Germinal center (tissue), 1 donor: ENCODE measurements around the gene MAP3K12.

ENCODE experiments used
- DNase-seq: peaks from one replicate; pipeline ENCODE4 v3.0.0; 2012; ENCODE audit warnings: mixed read lengths, low spot score

Gene MAP3K12

GRCh38 chr12:53508534-53509170 lies 9.4 kb upstream of the MAP3K12 start:
- DNase-seq, result peak; percentile 82

- no peak for DNase-seq
Observed at GRCh38 chr12:53507603-53507885, 8.3 kb upstream of the MAP3K12 start.

- DNase-seq, result no peak
Observed at GRCh38 chr12:53506881-53507602, 7.8 kb upstream of the MAP3K12 start, which contains the start of gene NPFF. TSS of gene NPFF (minus strand) at chr12:53507484. CDS start at chr12:53507474, 10 bp downstream.

DNA sequence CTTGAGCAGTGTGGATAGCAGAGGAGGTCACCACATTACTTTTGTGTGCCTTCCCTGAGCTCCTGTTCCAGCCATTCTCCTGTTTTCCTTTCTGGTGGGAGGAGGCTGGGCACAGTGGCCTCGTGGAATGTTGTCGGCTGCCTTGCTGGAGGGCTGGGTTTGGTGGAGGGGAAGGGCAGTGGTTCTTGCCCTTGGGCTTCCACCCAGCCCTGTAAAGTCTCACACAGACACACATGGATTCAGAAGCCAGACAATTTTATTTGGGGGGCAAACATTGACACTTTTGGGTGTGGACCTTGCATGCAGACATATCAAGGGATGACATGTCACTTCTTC lies 7.2 kb upstream of the MAP3K12 start:
- no peak for DNase-seq

DNA sequence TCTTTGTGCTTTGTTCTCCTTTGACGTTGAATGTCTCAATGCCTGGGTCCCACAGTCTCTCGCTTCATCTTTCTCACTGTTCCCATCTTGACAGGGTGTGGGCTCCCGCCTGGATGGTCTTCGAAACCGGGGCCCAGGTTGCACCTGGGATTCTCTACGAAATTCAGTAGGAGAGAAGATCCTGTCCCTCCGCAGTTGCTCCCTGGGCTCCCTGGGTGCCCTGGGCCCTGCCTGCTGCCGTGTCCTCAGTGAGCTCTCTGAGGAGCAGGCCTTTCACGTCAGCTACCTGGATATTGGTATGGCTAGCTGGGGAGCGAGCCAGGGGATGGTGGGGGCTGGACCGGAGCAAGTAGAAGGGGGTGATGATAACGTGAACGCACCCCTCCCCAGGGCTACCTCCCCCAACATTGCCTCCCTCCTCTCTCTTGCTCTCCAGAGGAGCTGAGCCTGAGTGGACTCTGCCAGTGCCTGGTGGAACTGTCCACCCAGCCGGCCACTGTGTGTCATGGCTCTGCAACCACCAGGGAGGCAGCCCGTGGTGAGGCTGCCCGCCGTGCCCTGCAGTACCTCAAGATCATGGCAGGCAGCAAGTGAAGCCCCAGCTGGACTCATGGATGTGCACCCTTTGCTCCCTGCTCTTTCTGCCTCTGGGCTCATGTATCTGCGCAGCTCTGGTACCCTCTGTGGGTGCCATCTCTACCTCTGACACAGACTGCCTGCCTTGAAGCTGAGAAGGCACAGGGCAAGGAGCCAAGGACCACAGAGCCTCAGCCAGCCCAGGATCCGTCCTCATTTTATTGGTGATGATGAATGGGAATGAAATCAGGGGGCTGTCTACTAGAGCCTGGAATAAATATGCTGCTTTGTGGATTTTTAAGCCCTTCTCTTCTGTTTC lies 6.5 kb upstream of the MAP3K12 start:
- no peak for DNase-seq

GRCh38 chr12:53505086-53505485 lies 5.8 kb upstream of the MAP3K12 start:
- DNase-seq, result no peak

DNA sequence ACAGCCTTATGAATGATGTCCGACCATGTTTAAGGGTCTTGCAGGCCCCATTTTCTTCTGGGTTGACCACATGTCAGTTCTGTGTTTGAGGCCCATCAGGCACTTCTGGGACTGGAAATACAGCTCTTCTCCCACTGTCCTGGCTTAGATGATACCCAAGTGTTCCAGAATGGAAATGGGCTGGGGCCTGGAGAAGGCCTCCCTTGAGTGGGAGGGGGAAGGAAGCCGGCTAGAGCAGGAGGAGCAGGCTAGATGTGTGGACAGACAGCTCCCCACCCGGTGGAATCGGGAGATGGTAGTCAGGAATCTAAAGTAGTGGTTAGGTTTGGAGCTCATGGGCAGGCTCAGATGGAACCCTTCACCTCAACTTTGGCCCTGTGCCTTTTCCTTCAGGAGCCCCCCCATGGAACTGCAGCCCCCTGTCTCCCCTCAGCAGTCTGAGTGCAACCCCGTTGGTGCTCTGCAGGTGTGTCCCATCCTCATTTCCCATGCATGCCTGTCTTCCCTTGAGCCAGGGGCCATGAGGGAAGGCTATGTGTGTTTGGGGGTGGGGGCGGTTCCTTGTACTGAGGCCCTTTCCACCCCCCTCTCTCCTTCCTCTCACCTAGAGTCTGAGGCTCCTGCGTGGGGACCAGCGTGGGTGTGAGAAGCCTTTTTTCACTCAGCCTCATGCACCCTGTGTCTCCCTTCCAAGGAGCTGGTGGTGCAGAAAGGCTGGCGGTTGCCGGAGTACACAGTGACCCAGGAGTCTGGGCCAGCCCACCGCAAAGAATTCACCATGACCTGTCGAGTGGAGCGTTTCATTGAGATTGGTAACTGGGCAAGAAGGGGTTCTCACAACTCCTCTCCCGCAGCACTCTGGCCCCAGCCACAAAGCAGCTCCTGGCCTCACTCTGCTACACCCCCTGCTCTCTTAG lies 5.0 kb upstream of the MAP3K12 start:
- DNase-seq, result no peak

GRCh38 chr12:53502983-53503728 lies 3.9 kb upstream of the MAP3K12 start:
- no peak for DNase-seq

DNA sequence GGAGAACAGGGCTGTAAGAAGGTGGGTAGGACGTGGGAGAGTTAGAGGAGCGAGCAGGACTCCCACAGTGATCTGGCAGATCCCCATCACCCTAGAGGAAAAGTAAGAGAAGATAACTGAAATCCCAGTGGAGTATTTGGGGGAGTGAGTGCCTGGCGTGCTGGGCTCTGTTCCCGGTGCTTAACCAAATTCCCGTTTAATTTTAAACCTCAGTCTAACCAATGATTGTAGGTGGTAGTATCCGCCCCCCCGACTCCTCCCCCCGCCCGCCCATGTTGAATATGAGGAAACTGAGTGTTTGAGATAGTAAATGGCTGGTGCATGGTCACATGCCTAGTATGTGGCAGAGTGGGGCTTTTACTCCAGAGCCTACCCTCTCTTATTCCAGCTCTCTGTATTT lies 3.1 kb upstream of the MAP3K12 start:
- no peak for DNase-seq

DNA sequence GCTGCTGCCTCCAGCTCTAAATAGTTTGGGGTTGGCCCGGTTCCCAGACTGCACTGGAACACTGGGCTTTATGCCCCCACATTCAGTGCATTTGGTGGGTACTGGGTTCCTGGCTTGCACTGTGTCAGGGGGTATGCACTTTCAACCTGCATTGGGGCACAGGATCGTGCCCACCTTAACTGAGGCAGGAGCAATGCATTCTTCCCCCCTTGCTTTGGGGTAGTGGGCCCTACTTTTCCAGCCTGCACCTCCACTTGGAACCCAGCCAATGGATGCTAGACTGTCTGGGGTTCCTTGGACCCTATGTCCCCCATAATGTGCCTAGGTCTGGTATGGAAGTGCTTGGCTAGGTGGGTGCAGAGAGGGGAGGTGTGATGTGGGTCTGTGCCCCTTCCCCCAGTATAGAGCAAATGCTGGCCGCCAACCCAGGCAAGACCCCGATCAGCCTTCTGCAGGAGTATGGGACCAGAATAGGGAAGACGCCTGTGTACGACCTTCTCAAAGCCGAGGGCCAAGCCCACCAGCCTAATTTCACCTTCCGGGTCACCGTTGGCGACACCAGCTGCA lies 2.4 kb upstream of the MAP3K12 start:
- no peak for DNase-seq

DNA sequence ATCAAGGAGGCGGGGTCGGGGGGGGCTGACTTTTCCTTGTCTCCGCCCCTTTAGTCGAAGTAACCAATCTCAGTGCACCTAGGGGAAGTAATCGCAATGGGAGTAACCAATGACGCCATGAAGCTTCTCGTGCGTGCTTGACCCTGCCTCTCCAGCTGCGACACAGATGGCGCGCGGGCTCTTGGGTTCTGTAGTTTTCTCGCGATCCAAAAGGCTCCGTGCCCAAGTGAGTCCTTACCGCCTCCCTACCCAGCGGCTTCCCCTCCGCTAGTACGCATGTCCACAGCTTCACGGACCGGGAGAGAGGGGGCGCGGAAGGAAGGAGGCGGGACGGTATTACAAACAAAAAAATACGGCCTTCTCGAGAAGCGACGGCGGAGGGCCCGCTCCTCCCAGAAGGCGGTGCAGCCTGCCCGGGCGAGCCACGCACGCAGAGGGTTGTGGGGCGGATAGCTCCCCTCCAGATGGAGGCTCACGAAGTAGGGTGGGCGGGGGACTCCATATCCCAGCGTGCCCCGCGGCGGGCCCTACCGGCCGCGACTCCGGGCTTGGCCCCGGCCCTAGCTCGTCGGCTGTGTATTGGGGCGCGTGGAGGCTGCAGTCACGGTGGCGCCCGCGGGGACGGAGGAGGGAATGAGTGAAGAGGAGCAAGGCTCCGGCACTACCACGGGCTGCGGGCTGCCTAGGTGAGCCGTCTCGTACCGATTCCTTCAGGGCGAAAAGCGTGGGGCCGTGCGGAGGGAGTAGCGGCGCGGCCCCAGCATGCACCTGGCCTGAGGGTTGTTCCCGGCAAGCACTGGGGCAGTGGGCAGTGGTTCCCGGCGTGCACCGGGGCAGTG lies 1.7 kb upstream of the MAP3K12 start, which contains the start of gene TARBP2:
TARBP2 (plus strand) TSS at position 508 of the 839 bp plus-strand sequence; CDS start at position 634, 126 bp downstream.
- peak; percentile 98 for DNase-seq

- no peak for DNase-seq
Observed at GRCh38 chr12:53500142-53500775, 1.0 kb upstream of the MAP3K12 start.

DNA sequence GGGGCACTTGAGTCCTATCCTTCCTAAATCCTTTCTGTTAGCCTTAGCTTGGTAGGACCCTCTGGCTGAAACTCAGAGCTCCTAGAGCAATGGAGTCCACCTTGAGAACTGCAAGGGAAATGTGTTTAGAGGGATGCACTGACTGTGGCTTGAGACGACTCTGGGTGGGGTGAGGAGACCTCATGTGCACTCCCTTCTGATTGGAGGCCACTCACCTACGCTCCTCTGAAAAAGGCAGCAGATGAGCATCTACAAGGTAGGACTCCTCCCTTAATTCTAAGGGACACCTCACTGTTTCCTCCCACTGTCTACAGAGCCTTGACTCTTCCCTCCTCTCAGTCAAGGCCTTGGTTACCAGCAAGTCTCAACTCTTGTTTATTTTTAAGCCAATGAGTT lies 1.0 kb downstream of the MAP3K12 start:
- no peak for DNase-seq

- no peak for DNase-seq
Observed at GRCh38 chr12:53497461-53497860, 1.8 kb downstream of the MAP3K12 start.

DNA sequence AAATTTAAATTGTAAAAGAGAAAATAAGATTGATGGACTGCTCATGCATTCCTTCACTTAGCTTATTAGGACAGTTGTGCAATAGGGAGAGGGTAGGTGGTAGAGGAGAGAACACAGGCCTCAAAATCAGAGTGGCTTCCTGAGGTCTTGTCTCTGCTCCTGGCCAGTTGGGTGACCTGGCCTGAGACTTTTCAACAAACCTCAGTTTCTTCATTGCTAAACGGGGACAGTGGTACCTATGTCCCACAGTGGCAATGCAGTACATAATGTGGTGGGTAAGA lies 2.6 kb downstream of the MAP3K12 start:
- DNase-seq, result no peak

GRCh38 chr12:53495903-53496751 lies 3.1 kb downstream of the MAP3K12 start:
- no peak for DNase-seq

GRCh38 chr12:53493610-53494391 lies 5.5 kb downstream of the MAP3K12 start:
- DNase-seq, result no peak
